ENCODE data around the gene PDPN. TPM values are rescaled to one million over a fixed set of nuclear protein-coding genes. Genes with fewer than 3 reads are reported as not detected.

Gene PDPN
- total and polyA plus RNA-seq, 2 of the 8 experiments (the other 6 are each of a cell fraction or from before 2014, with no cell fraction given): 44.7 to 169 TPM

DNA sequence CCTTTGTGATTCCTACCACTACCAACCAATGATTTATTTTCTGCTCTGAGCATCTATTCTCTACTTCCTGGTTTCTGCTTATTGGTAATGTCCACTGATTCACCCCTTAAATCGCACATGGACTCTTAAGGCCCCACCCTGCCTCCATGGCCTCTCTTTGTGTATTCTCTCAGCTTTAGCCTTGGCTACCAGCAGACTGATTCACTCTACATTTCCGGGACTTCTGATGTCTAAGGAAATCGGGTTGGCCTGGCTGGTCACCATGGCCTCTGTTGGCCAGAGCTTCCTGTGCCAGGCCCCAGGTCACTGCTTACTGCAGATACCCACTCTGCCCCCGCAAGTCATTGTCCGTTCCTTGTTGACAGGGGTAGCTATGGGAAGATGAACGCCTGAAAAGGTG lies 40.9 kb downstream of the PDPN start:
- Histone ChIP-seq H2BK120ac (replicated peaks; ENCODE audit: low read depth, low read length) (no peak overlapping the region), H4K91ac (replicated peaks; ENCODE audit: insufficient read length, low read length) (no peak overlapping the region), H3K27ac (ENCODE audit: low read depth, low read length) (no peak overlapping the region), H4K20me1 (replicated peaks in 1 of 2; ENCODE audit: control insufficient read depth in 1 of 2, insufficient read depth in 2 of 2, low read length in 2 of 2) (no peaks in the 10 kb centered on the region), H3K4ac (replicated peaks; ENCODE audit: insufficient read length, low read depth, low read length) (no peak overlapping the region), H3K79me2 (ENCODE audit: control insufficient read depth in 1 of 2, insufficient read depth in 2 of 2, low read length in 2 of 2) (no peaks in the 10 kb centered on the region), H3K23me2 (ENCODE audit: low read depth, low read length) (no peaks in the 10 kb centered on the region), H2BK12ac (ENCODE audit: low read depth, low read length) (no peak overlapping the region), H3K4me3 (ENCODE audit: extremely low read depth in 1 of 4, insufficient read depth in 2 of 4, low read depth in 3 of 4, low read length in 4 of 4) (no peak overlapping the region), H2BK5ac (ENCODE audit: low read depth, low read length) (no peak overlapping the region), H3K4me2 (ENCODE audit: insufficient read depth in 1 of 2, low read depth in 2 of 2, low read length in 2 of 2) (no peak overlapping the region), H4K5ac (ENCODE audit: insufficient read length, low read depth, low read length) (no peak overlapping the region), H3K4me1 (replicated peaks in 1 of 4; ENCODE audit: control insufficient read depth in 3 of 4, insufficient read depth in 4 of 4, low read length in 3 of 4) (no peaks in the 10 kb centered on the region; a peak in 1 of 7 replicates), H2BK20ac (ENCODE audit: low read length) (no peak overlapping the region), H3K18ac (ENCODE audit: extremely low read depth, low read length) (no peak overlapping the region), H3K14ac (ENCODE audit: insufficient read length) (no peak overlapping the region), H3K36me3 (ENCODE audit: control insufficient read depth in 2 of 4, insufficient read depth in 4 of 4, low read length in 3 of 4) (no peaks in the 10 kb centered on the region), H2AK5ac (ENCODE audit: low read depth, low read length) (no peak overlapping the region), H3K9me3 (ENCODE audit: insufficient read depth in 2 of 2, low read depth in 1 of 2, low read length in 1 of 2) (no peaks in the 10 kb centered on the region), H2BK15ac (ENCODE audit: low read length) (no peak overlapping the region), H3K27me3 (replicated peaks in 1 of 4; ENCODE audit: control insufficient read depth in 3 of 4, extremely low read depth in 1 of 4, insufficient read depth in 3 of 4, low read length in 3 of 4) (no peaks in the 10 kb centered on the region), H3K79me1 (ENCODE audit: low read depth, low read length) (no peaks in the 10 kb centered on the region; the same call in 1 of the 2 replicates), H4K8ac (ENCODE audit: extremely low read depth, insufficient read depth, low read length) (no peak overlapping the region), H3K9ac (replicated peaks in 1 of 4; ENCODE audit: extremely low read depth in 1 of 4, low read depth in 3 of 4, low read length in 3 of 4) (no peak overlapping the region), H3K23ac (ENCODE audit: insufficient read length) (no peak overlapping the region), H2AFZ (ENCODE audit: low read length) (no peak overlapping the region), H3K56ac (replicated peaks; ENCODE audit: insufficient read length, low read depth, low read length) (no peak overlapping the region)
- CTCF ChIA-PET (ENCODE audit: partially characterized antibody): interaction anchor here (0.7 kb wide), 1 partner anchor 88 kb away, joined by 3 read pairs; no protein-coding TSS in a partner anchor
- FAIRE-seq (no peak), DNase-seq (ENCODE audit: low read depth in 1 of 2, low spot score in 2 of 2) (no peak)
- POLR2A ChIA-PET (ENCODE audit: partially characterized antibody): no interaction called here
- TF ChIP-seq, protein P1, sequence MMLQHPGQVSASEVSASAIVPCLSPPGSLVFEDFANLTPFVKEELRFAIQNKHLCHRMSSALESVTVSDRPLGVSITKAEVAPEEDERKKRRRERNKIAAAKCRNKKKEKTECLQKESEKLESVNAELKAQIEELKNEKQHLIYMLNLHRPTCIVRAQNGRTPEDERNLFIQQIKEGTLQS (IDR thresholded peaks at IDR 0.05; ENCODE audit: insufficient read depth, low read depth, low read length): no peak
- TF ChIP-seq SUZ12 (IDR thresholded peaks at IDR 0.05; ENCODE audit: low read length): no peak
- TF ChIP-seq CTBP2 (IDR thresholded peaks at IDR 0.05; ENCODE audit: borderline replicate concordance, insufficient read depth, insufficient read length, low read length): no peak
- no peak for TF ChIP-seq ASH2L (IDR thresholded peaks at IDR 0.05; ENCODE audit: low read length)
- no peak for TF ChIP-seq SIN3A (conservative IDR thresholded peaks at IDR 0.05 in 1 of 2, IDR thresholded peaks at IDR 0.05 in 1 of 2; ENCODE audit: low read depth in 1 of 2, low read length in 2 of 2)
- TF ChIP-seq POU5F1 (IDR thresholded peaks at IDR 0.05; ENCODE audit: low read depth, low read length): no peak
- TF ChIP-seq, protein P2, sequence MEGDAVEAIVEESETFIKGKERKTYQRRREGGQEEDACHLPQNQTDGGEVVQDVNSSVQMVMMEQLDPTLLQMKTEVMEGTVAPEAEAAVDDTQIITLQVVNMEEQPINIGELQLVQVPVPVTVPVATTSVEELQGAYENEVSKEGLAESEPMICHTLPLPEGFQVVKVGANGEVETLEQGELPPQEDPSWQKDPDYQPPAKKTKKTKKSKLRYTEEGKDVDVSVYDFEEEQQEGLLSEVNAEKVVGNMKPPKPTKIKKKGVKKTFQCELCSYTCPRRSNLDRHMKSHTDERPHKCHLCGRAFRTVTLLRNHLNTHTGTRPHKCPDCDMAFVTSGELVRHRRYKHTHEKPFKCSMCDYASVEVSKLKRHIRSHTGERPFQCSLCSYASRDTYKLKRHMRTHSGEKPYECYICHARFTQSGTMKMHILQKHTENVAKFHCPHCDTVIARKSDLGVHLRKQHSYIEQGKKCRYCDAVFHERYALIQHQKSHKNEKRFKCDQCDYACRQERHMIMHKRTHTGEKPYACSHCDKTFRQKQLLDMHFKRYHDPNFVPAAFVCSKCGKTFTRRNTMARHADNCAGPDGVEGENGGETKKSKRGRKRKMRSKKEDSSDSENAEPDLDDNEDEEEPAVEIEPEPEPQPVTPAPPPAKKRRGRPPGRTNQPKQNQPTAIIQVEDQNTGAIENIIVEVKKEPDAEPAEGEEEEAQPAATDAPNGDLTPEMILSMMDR (IDR thresholded peaks at IDR 0.05; ENCODE audit: control extremely low read depth in 1 of 3, insufficient read depth in 1 of 3, low read depth in 1 of 3, low read length in 3 of 3): no peak
- TF ChIP-seq KDM1A (IDR thresholded peaks at IDR 0.05; ENCODE audit: borderline replicate concordance, low read length): no peak
- TF ChIP-seq CBX5 (IDR thresholded peaks at IDR 0.05; ENCODE audit: low read depth, low read length): no peak
- 86% methylated on average over 6 of the region's 6 CpGs; no CpG with 5 or more reads in 1 of the 2 experiments for WGBS, 2 experiments (ENCODE audit: extremely low coverage in 1 of 2, insufficient coverage in 1 of 2, insufficient read length in 1 of 2, insufficient replicate concordance in 2 of 2, low coverage in 1 of 2, low lambda C conversion rate in 2 of 2, missing lambda C conversion rate in 1 of 2)
